K562 (cell line): Measurements from ENCODE around the gene HDGFL2. TPM values are rescaled to one million over a fixed set of nuclear protein-coding genes. Genes with fewer than 3 reads are reported as not detected.
A peak's percentile ranks its signal among the peaks of the same experiment; 100 is the strongest.

ENCODE experiments used
- CCNT2 ChIP-seq: IDR thresholded peaks from 2 replicates; pipeline ENCODE4 v1.6.1; 2011; ENCODE audit warnings: borderline replicate concordance, low read depth, mild to moderate bottlenecking, moderate library complexity, mixed read lengths, low read length; ENCODE audit not compliant: insufficient read length; ENCODE audit errors: extremely low read depth
- CREB1 ChIP-seq, 2 experiments: sonication (generic) in 1 of 2; formaldehyde crosslinking in 1 of 2; IDR thresholded peaks; 2 replicates each; pipeline versions ENCODE4 v1.6.1 to v1.8.0; 2012 to 2022; ENCODE audit warnings: inconsistent platforms in 1 of 2, mild to moderate bottlenecking in 1 of 2, missing genetic modification reagents in 1 of 2, moderate library complexity in 1 of 2
- ETV6 ChIP-seq, 3 experiments: fragments of 150-350 bp in 1 of 3; sonication (generic) in 1 of 3; formaldehyde crosslinking in 1 of 3; IDR thresholded peaks; 2 replicates each; pipeline versions ENCODE4 v1.6.1 to v1.8.0; 2014 to 2022; ENCODE audit warnings: borderline replicate concordance in 2 of 3, low read depth in 2 of 3, antibody characterized with exemption in 1 of 3, low read length in 1 of 3, mild to moderate bottlenecking in 1 of 3, missing genetic modification reagents in 1 of 3
- IRF2 ChIP-seq: sonication (generic); formaldehyde crosslinking; IDR thresholded peaks from 2 replicates; pipeline ENCODE4 v1.8.1; 2022; ENCODE audit warnings: mild to moderate bottlenecking, missing genetic modification reagents
- JUND ChIP-seq, 2 experiments: IDR thresholded peaks; 2 replicates in 1 of 2; 3 replicates in 1 of 2; pipeline ENCODE4 v1.6.1; 2011; ENCODE audit warnings: borderline replicate concordance in 2 of 2, low read depth in 2 of 2, low read length in 2 of 2, improper control_type of control experiment in 1 of 2, missing biosample characterization in 1 of 2, missing genetic modification characterization in 1 of 2, missing genetic modification reagents in 1 of 2
- KDM5B ChIP-seq: fragments of 200-600 bp; sonication (generic); IDR thresholded peaks from 2 replicates; pipeline ENCODE4 v1.6.1; 2012; ENCODE audit warnings: low read depth, mild to moderate bottlenecking, moderate library complexity, low read length, control low read depth, inconsistent platforms; ENCODE audit not compliant: insufficient replicate concordance
- MGA ChIP-seq: fragments of 450-650 bp; IDR thresholded peaks from 2 replicates; pipeline ENCODE4 v1.6.1; 2016; ENCODE audit warnings: mild to moderate bottlenecking, moderate library complexity
- NBN ChIP-seq: fragments of 450-650 bp; IDR thresholded peaks from 2 replicates; pipeline ENCODE4 v1.6.1; 2016; ENCODE audit warnings: low read depth, mild to moderate bottlenecking
- NFRKB ChIP-seq: fragments of 450-650 bp; IDR thresholded peaks from 2 replicates; pipeline ENCODE4 v1.6.1; 2016; ENCODE audit warnings: low read depth
- NR2C2 ChIP-seq, 2 experiments: fragments of 200-800 bp in 1 of 2; sonication (Bioruptor generic) in 1 of 2; sonication (generic) in 1 of 2; formaldehyde crosslinking in 1 of 2; IDR thresholded peaks; 2 replicates each; pipeline versions ENCODE4 v1.6.1 to v1.8.0; 2016 to 2022; ENCODE audit warnings: mild to moderate bottlenecking in 1 of 2, missing compliant biosample characterization in 1 of 2, missing genetic modification characterization in 1 of 2, missing genetic modification reagents in 1 of 2
- NRF1 ChIP-seq, 2 experiments: fragments of 450-650 bp; IDR thresholded peaks in 1 of 2; conservative IDR thresholded peaks in 1 of 2; 2 replicates each; pipeline ENCODE4 v1.6.1; 2014; ENCODE audit warnings: mild to moderate bottlenecking in 2 of 2
- PHF21A ChIP-seq: fragments of 450-650 bp; IDR thresholded peaks from 2 replicates; pipeline ENCODE4 v1.6.1; 2017; ENCODE audit warnings: low read depth, borderline replicate concordance
- SIN3B ChIP-seq: fragments of 450-650 bp; IDR thresholded peaks from 2 replicates; pipeline ENCODE4 v1.6.1; 2017; ENCODE audit warnings: low read depth, mild to moderate bottlenecking, moderate library complexity
- SRSF3 ChIP-seq: fragments of 200-400 bp; formaldehyde crosslinking; IDR thresholded peaks from 2 replicates; pipeline ENCODE4 v1.6.1; 2016; ENCODE audit warnings: mild to moderate bottlenecking, low read length, moderate library complexity; ENCODE audit not compliant: insufficient read depth
- polyA plus RNA-seq, 8 experiments: library from polyadenylated mRNA; depleted of rRNA in 4 of 8; stranded (reverse) in 5 of 8; unstranded in 3 of 8; fragments of >200 nt; fragmentation: Nextera tagmentation in 2 of 8; fragmentation: Illumina TruSeq in 1 of 8; extraction: Ambion mirVana in 2 of 8; extraction: Trizol in 1 of 8; gene quantifications; 2 replicates each; pipeline versions ENCODE4 v1.2.1 to v1.2.3, GENCODE V29; 2011 to 2014; ENCODE audit warnings: inconsistent platforms in 1 of 8, missing spikeins in 1 of 8
- total RNA-seq, 7 experiments: library from RNA; depleted of rRNA in 6 of 7; stranded (reverse); fragments of >200 nt in 6 of 7; fragmentation: Illumina TruSeq in 2 of 7; extraction: Trizol in 2 of 7; gene quantifications; 2 replicates each; pipeline versions ENCODE4 v1.2.1 to v1.2.3, GENCODE V29; 2011 to 2021; ENCODE audit warnings: low replicate concordance in 1 of 7

The HDGFL2 gene
- total and polyA plus RNA-seq, 9 of the 15 experiments (the other 6 are each of a cell fraction or from before 2014, with no cell fraction given): 0.13 to 61.7 (median 16.0) TPM

GRCh38 chr19:4457654-4458395 lies 14.3 kb upstream of the HDGFL2 start, which contains the start of gene UBXN6 (continued):
- TF ChIP-seq NRF1 (conservative IDR thresholded peaks at IDR 0.05 in 1 of 2, IDR thresholded peaks at IDR 0.05 in 1 of 2): 0 out of 4 replicates have a peak, but pooled peaks of 1 of the 2 experiments have one; percentile 25
- TF ChIP-seq MGA: no peak
- TF ChIP-seq IRF2 (CRISPR knock-in tag): no peak
- TF ChIP-seq CREB1 (IDR thresholded peaks at IDR 0.05): peak; percentile 37; the same call in 1 of the 2 replicates
- peak; percentile 72 for TF ChIP-seq CREB1 (CRISPR knock-in tag; IDR thresholded peaks at IDR 0.05)
- no peak for TF ChIP-seq NFRKB
- TF ChIP-seq KDM5B: peak; percentile 30
- no peak for TF ChIP-seq SIN3B
- TF ChIP-seq JUND (IDR thresholded peaks at IDR 0.05; ENCODE audit: borderline replicate concordance, low read depth, low read length): peak; percentile 75
- no peak for TF ChIP-seq JUND (tag; IDR thresholded peaks at IDR 0.05; ENCODE audit: borderline replicate concordance, low read depth, low read length)
- TF ChIP-seq PHF21A: peak; percentile 21; the same call in 1 of the 2 replicates
- peak; percentile 19 for TF ChIP-seq CCNT2
- no peak for TF ChIP-seq ETV6 (IDR thresholded peaks at IDR 0.05; ENCODE audit: borderline replicate concordance in 1 of 2, low read depth in 2 of 2, low read length in 1 of 2)
- no peak for TF ChIP-seq ETV6 (CRISPR knock-in tag; IDR thresholded peaks at IDR 0.05; ENCODE audit: borderline replicate concordance)
- no peak for TF ChIP-seq SRSF3
- TF ChIP-seq NR2C2 (CRISPR knock-in tag; IDR thresholded peaks at IDR 0.05): peak; percentile 16; the same call in 1 of the 2 replicates
- peak; percentile 94 for TF ChIP-seq NR2C2 (tag; IDR thresholded peaks at IDR 0.05)
- no peak for TF ChIP-seq NBN
